Transverse colon (tissue), 3 donors: ENCODE data around the gene MSI2.

Source experiments
- CTCF ChIP-seq, 5 experiments: fragments of 200-600 bp in 3 of 5; fragments of 450-650 bp in 2 of 5; sonication (generic) in 3 of 5; IDR thresholded peaks; 1 replicate in 2 of 5; 2 replicates in 3 of 5; pipeline ENCODE4 v1.5.1; 2016 to 2017; ENCODE audit warnings: antibody characterized with exemption in 5 of 5, inconsistent platforms in 3 of 5, mild to moderate bottlenecking in 2 of 5, moderate library complexity in 1 of 5
- EP300 ChIP-seq: sonication (generic); formaldehyde crosslinking; IDR thresholded peaks from one replicate; pipeline ENCODE4 v1.6.1; 2017; ENCODE audit warnings: antibody characterized with exemption, low read depth
- POLR2A ChIP-seq: fragments of 450-650 bp; IDR thresholded peaks from one replicate; pipeline ENCODE4 v1.6.1; 2016; ENCODE audit warnings: antibody characterized with exemption, mild to moderate bottlenecking, moderate library complexity

DNA sequence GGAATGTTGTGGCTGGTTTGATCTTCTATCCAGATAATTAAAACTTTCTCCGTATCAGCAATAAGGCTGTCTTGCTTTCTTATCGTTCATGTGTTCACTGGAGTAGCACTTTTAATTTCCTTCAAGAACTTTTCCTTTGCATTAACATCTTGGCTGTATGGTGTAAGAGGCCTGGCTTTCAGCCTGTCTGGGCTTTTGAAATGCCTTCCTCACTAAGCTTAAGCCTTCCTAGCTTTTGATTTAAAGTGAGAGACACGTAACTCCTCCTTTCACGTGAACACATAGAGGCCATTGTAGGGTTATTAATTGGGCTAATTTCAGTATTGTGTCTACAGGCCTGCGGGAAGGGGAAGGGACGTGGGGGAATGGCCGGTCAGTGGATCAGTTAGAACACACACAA is 42.9 kb downstream of the MSI2 start:
- TF ChIP-seq CTCF (IDR thresholded peaks at IDR 0.05) (no peak), POLR2A (no peak), EP300 (no peak)
